NCI-H774 (cell line): Measurements from ENCODE around the gene TIMM9.
"Not testable (repeated sequence)": the region's sequence is repeated elsewhere in the genome, so short reads cannot be mapped to it uniquely, and the experiment has no call there.

Source experiments
- DNase-seq: peaks from one replicate; lab custom pipeline; 2025; lab: John Stamatoyannopoulos, UW

TIMM9 gene

GRCh38 chr14:58398495-58398894, 28.8 kb downstream of the TIMM9 start:
- no peak for DNase-seq

GRCh38 chr14:58397156-58397555, 30.2 kb downstream of the TIMM9 start:
- DNase-seq = no peak

GRCh38 chr14:58395812-58396788, 31.2 kb downstream of the TIMM9 start, which contains the start of gene TOMM20L:
TSS of gene TOMM20L (plus strand) at chr14:58395930. CDS start at chr14:58395958, 28 bp downstream.
- peak; percentile 26 for DNase-seq

GRCh38 chr14:58395562-58395811, 31.8 kb downstream of the TIMM9 start:
- DNase-seq = no peak

GRCh38 chr14:58390830-58391229, 36.5 kb downstream of the TIMM9 start:
- no peak for DNase-seq

GRCh38 chr14:58376791-58377190, 50.5 kb downstream of the TIMM9 start:
- DNase-seq = no peak

- no peak for DNase-seq
These were observed 58.4 kb downstream of the TIMM9 start for GRCh38 chr14:58368956-58369355.

GRCh38 chr14:58367296-58367695, 60.0 kb downstream of the TIMM9 start:
- DNase-seq = no peak

- no peak for DNase-seq
These were observed 63.0 kb downstream of the TIMM9 start for GRCh38 chr14:58364316-58364715.

GRCh38 chr14:58362798-58363412, 64.4 kb downstream of the TIMM9 start:
- no peak for DNase-seq

GRCh38 chr14:58362272-58362671, 65.1 kb downstream of the TIMM9 start:
- not testable (repeated sequence) for DNase-seq
